Spleen (tissue), 11 donors: ENCODE results near the gene MAP3K14. TPM values are rescaled to one million over a fixed set of nuclear protein-coding genes. Genes with fewer than 3 reads are reported as not detected.

Experiments
- DNase-seq: peaks from one replicate; pipeline ENCODE4 v3.0.0-alpha.2; 2020
- H3K27ac ChIP-seq, 8 donors: fragments of 200-600 bp; sonication (generic) in 7 of 8; 1 replicate in 4 of 8; 2 replicates in 4 of 8; pipeline versions ENCODE4 v1.5.0 to v1.8.0; 2016 to 2021; ENCODE audit warnings: inconsistent platforms in 4 of 8, mild to moderate bottlenecking in 4 of 8, moderate library complexity in 1 of 8
- H3K27me3 ChIP-seq, 7 donors: fragments of 200-600 bp; sonication (generic) in 6 of 7; replicated peaks in 1 of 7; 1 replicate in 4 of 7; 2 replicates in 3 of 7; pipeline versions ENCODE4 v1.5.0 to v1.8.0; 2016 to 2021; ENCODE audit warnings: inconsistent platforms in 3 of 7, mild to moderate bottlenecking in 1 of 7
- H3K36me3 ChIP-seq, 6 donors: fragments of 200-600 bp; sonication (generic) in 5 of 6; 1 replicate in 4 of 6; 2 replicates in 2 of 6; pipeline versions ENCODE4 v1.5.0 to v1.8.0; 2016 to 2021; ENCODE audit warnings: inconsistent platforms in 2 of 6
- H3K4me1 ChIP-seq, 6 donors: fragments of 200-600 bp; sonication (generic) in 5 of 6; 1 replicate in 3 of 6; 2 replicates in 3 of 6; pipeline versions ENCODE4 v1.5.0 to v1.8.0; 2016 to 2021; ENCODE audit warnings: inconsistent platforms in 3 of 6
- H3K4me3 ChIP-seq, 8 donors: fragments of 200-600 bp; sonication (generic) in 7 of 8; 1 replicate in 4 of 8; 2 replicates in 4 of 8; pipeline versions ENCODE4 v1.5.0 to v1.8.0; 2016 to 2021; ENCODE audit warnings: inconsistent platforms in 4 of 8, mild to moderate bottlenecking in 4 of 8, moderate library complexity in 2 of 8
- H3K9me3 ChIP-seq, 8 donors: fragments of 200-600 bp; sonication (generic) in 7 of 8; 1 replicate in 4 of 8; 2 replicates in 4 of 8; pipeline versions ENCODE4 v1.5.0 to v1.8.0; 2016 to 2021; ENCODE audit warnings: inconsistent platforms in 4 of 8
- POLR2A ChIP-seq, 3 donors: fragments of 450-650 bp; IDR thresholded peaks; one replicate each; pipeline ENCODE4 v1.5.1; 2017; ENCODE audit warnings: antibody characterized with exemption in 3 of 3, mild to moderate bottlenecking in 1 of 3
- POLR2AphosphoS5 ChIP-seq, 3 donors: sonication (generic); formaldehyde crosslinking; IDR thresholded peaks; one replicate each; pipeline ENCODE4 v1.5.1; 2017; ENCODE audit warnings: antibody characterized with exemption in 3 of 3
- WGBS, 5 donors: extraction: QIAGEN DNeasy Blood & Tissue Kit in 3 of 5; methylation state at CpG; one replicate each; pipeline versions ENCODE4 v1.1.5 to v1.1.7; 2013 to 2018; 5-methylcytosine and 5-hydroxymethylcytosine counted together
- intact Hi-C: fragments of 100-400 bp; cut with DNase I; formaldehyde crosslinking; loops from one replicate; pipeline ENCODE4 v1.15.0; 2023; ENCODE audit warnings: low total_unique reads
- polyA plus RNA-seq, 3 donors: library from polyadenylated mRNA; stranded (reverse); fragments of 200-250 nt; gene quantifications; one replicate each; pipeline ENCODE4 v1.2.1, GENCODE V29; 2013
- total RNA-seq, 7 donors: library from RNA; depleted of rRNA in 3 of 7; stranded (reverse); fragments of >200 nt in 3 of 7; fragmentation: NEBNext Ultra II Directional in 4 of 7; extraction: Animal tissue kit (Norgen Biotek cat#: 25700) in 4 of 7; gene quantifications; one replicate each; pipeline versions ENCODE4 v1.1.0 to v1.2.1, GENCODE V29; 2016 to 2021
- TF ChIP-seq, protein P1 (sequence below), 11 experiments: fragments of 200-600 bp in 7 of 11; fragments of 450-650 bp in 4 of 11; sonication (generic) in 4 of 11; IDR thresholded peaks in 8 of 11; conservative IDR thresholded peaks in 3 of 11; 1 replicate in 7 of 11; 2 replicates in 4 of 11; pipeline versions ENCODE4 v1.4.0 to v1.8.0; 2016 to 2021; ENCODE audit warnings: antibody characterized with exemption in 11 of 11, inconsistent platforms in 4 of 11, mild to moderate bottlenecking in 1 of 11
- donor health status: healthy with polysubstance abuse.
- donor health status: DM: no; HTN: no; CAD: no; lungs with moderate emphysema.
- donor health status: DM: no; HTN: no; CAD: no.
- donor health status: Bipolar disorder and iron deficiency.
- donor health status: healthy.
- donor health status: DM: no; HTN: no; CAD: no.
- donor health status: DM: yes; HTN: yes; CAD: no.

MAP3K14 gene
- total and polyA plus RNA-seq, 10 donors: 17.3 to 36.3 (median 28.0) TPM

DNA sequence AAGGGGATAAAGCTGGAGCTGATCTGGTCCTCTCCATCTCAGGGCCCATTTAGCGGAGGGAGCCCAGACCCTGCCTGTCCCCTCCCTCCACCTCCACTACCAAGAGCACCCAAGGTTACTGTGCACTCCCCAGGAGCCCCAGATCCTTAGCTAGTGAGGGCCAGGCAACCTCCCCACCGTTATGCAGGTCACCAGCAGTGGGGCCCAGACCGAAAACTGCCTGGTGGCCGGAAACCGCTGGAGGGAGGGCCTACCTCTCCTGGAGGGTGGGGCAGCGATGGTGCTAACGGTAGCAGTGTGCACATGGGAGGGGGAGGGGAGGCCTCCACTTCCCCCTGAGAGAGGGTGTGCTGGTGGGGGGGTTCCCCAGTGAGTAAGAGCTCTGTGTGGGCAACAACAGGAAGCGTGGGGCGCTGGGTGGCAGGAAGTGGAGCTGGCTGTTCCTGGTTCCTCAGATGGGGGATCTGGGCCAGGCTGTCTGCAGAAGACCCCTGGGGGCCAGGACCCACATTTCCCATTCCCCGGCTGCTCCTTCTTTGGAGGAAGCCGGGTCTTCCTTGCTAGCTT is 90.8 kb downstream of the MAP3K14 start:
- H3K27ac ChIP-seq: peak overlapping the region; percentile 93 to 99 (median 96)
- intact Hi-C loops: no loop called here
- WGBS, 5 donors: 14 to 28% (median 18%) methylated on average over 10 to 11 of the region's 11 CpGs
- peaks cover 0 to 10% (median 0%) of the 10 kb centered on the region in 6 donors for H3K36me3 ChIP-seq
- TF ChIP-seq, protein P1, sequence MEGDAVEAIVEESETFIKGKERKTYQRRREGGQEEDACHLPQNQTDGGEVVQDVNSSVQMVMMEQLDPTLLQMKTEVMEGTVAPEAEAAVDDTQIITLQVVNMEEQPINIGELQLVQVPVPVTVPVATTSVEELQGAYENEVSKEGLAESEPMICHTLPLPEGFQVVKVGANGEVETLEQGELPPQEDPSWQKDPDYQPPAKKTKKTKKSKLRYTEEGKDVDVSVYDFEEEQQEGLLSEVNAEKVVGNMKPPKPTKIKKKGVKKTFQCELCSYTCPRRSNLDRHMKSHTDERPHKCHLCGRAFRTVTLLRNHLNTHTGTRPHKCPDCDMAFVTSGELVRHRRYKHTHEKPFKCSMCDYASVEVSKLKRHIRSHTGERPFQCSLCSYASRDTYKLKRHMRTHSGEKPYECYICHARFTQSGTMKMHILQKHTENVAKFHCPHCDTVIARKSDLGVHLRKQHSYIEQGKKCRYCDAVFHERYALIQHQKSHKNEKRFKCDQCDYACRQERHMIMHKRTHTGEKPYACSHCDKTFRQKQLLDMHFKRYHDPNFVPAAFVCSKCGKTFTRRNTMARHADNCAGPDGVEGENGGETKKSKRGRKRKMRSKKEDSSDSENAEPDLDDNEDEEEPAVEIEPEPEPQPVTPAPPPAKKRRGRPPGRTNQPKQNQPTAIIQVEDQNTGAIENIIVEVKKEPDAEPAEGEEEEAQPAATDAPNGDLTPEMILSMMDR (IDR thresholded peaks at IDR 0.05 in 8 of 11, conservative IDR thresholded peaks at IDR 0.05 in 3 of 11): peak in 5 of 11 experiments; percentile 5 to 60 (median 34)
- peak; percentile 96 to 97 (median 97) for TF ChIP-seq POLR2AphosphoS5 (IDR thresholded peaks at IDR 0.05)
- peak; percentile 48 to 82 (median 73) for TF ChIP-seq POLR2A (IDR thresholded peaks at IDR 0.05)
- H3K4me3 ChIP-seq: peak overlapping the region; percentile 13 to 80 (median 67)
- H3K27me3 ChIP-seq: peaks cover 0 to 15% (median 0%) of the 10 kb centered on the region in 7 donors
- H3K9me3 ChIP-seq: no peaks in the 10 kb centered on the region
- peaks cover 35 to 92% (median 83%) of the 10 kb centered on the region in 6 donors for H3K4me1 ChIP-seq
- DNase-seq: peak; percentile 99

DNA sequence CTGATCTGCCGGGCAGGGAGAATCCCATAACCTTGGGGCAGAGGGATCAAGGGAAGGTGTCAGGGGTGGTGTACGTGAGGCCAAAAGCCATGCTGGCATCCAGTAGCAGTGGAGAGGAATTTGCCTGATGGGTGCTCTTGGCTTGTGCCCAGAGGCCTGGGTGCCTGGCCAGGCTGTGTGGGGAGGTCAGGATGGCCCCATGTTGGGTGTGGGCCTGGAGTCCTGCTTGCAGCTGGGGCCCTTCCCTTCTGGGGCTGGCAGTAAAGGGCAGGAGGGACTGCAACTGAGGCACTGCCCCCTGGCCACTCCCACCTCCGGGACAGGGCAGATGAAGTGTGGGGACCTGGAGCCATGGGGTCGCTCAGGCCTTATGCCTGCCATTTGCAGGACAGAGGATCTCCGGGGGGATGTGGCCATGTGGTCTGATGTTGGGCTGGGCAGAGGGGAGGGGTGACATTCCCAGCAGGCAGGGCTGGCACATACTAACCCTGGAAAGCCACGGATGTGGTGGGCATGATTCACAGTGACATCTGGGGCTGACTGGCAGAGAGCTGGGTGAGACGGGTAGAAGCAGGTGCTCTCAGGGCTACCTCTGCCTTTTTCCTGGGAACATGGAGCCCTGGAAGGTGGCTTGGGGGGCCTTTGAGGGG is 91.6 kb downstream of the MAP3K14 start:
- Histone ChIP-seq H3K4me3 (peak overlapping the region; percentile 12 to 80 (median 67)), H3K27me3 (peaks cover 0 to 17% (median 0%) of the 10 kb centered on the region in 7 donors), H3K27ac (peak overlapping the region; percentile 93 to 99 (median 96)), H3K9me3 (no peaks in the 10 kb centered on the region), H3K36me3 (peaks cover 0 to 1% (median 0%) of the 10 kb centered on the region in 6 donors), H3K4me1 (peaks cover 39 to 92% (median 83%) of the 10 kb centered on the region in 6 donors)
- peak; percentile 86 for DNase-seq
- TF ChIP-seq POLR2A (IDR thresholded peaks at IDR 0.05) (no peak), POLR2AphosphoS5 (IDR thresholded peaks at IDR 0.05) (peak in 2 of 3 donors; percentile 35 to 57)
- WGBS, 5 donors: 15 to 36% (median 34%) methylated on average over 5 to 7 of the region's 7 CpGs
- intact Hi-C loops: no loop called here

DNA sequence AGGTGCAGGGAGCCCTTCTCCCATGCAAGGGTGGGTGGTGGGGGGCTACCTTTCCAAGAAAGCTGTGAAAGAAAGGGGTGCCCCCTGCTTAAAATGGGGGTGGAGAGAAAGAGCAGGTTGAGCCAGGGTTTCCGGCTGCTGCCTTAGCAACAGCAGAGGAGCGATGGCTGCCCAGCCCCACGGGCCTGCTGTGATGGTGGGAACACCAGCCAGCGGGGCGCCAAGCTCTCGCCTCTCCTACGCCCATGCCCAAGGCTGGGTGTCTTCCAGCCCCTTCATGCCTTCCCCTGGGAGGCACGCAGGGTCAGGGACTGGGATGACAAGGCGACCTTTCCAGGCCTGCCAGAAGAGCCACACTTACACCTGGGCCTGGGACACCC is 92.2 kb downstream of the MAP3K14 start:
- Histone ChIP-seq H3K27ac (peak overlapping the region; percentile 93 to 99 (median 96)), H3K4me1 (peaks cover 41 to 92% (median 83%) of the 10 kb centered on the region in 6 donors), H3K9me3 (no peaks in the 10 kb centered on the region), H3K4me3 (peak overlapping the region; percentile 12 to 80 (median 67)), H3K27me3 (peaks cover 0 to 17% (median 0%) of the 10 kb centered on the region in 7 donors), H3K36me3 (no peaks in the 10 kb centered on the region)
- WGBS, 5 donors: 43 to 67% (median 56%) methylated on average over 1 to 9 of the region's 9 CpGs
- DNase-seq: peak; percentile 88
- TF ChIP-seq, protein P1 (IDR thresholded peaks at IDR 0.05 in 8 of 11, conservative IDR thresholded peaks at IDR 0.05 in 3 of 11): no peak
- peak in 1 of 3 donors; percentile 57 for TF ChIP-seq POLR2AphosphoS5 (IDR thresholded peaks at IDR 0.05)
- intact Hi-C loops: no loop called here

DNA sequence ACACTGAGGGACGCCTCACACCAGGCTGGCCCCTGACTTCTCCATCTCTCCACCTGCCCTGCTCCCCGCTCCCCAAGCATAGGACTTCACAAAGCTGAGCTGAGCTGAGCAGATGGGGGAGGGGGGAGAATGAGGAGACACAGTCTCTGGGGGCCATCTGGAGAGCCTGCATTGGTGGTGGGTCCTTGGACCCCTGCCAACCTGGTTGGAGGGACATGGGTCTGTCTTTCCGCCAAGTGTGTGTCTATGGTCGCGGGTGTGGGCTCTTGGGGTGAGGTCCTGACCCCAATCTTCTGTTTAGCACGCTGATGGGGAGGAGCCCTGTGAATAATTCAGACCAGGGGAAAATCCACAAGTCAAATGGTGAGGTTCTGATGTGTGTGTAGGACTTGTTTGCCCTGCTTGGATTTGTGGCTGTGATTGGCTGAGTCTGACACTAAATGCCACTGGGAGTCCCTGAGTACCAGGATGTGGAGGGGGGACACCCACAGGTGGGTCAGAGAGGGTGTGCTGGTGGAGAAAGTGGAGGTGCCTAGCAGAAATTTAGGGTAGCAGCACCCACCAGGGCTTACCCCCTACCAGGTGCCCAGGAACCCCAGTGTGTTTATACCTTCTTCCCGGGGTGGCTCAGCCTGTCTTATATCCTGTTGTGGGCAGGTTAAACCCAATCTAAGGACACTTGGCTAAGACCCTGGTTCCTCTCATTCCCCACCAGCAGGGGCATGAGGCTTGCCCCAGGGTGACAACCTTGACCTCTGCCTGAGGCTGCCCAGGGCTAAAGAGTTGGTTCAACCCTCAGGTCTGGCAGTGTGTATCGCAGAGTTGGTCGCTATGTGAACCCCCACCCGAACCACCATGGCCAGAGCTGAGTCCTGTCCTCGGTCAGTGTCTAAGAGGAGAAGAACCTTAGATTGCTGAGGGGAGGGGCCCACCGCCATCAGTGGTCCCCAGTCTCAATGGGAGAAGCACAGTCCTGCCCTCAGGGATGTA is 93.0 kb downstream of the MAP3K14 start:
- TF ChIP-seq, protein P1 (IDR thresholded peaks at IDR 0.05 in 8 of 11, conservative IDR thresholded peaks at IDR 0.05 in 3 of 11): no peak
- peak; percentile 80 for DNase-seq
- Histone ChIP-seq H3K9me3 (no peaks in the 10 kb centered on the region), H3K27me3 (peaks cover 0 to 17% (median 0%) of the 10 kb centered on the region in 7 donors), H3K27ac (peak overlapping the region; percentile 93 to 99 (median 96)), H3K36me3 (peaks cover 0 to under 1% (median 0%) of the 10 kb centered on the region in 6 donors), H3K4me1 (peaks cover 38 to 92% (median 83%) of the 10 kb centered on the region in 6 donors), H3K4me3 (peak overlapping the region; percentile 57 to 80 (median 68))
- intact Hi-C loops: no loop called here
- 22 to 43% (median 38%) methylated on average over 12 of the region's 12 CpGs for WGBS, 5 donors
